Measurements from ENCODE around the gene IQCN. TPM values are rescaled to one million over a fixed set of nuclear protein-coding genes. Genes with fewer than 3 reads are reported as not detected.

The IQCN gene
- total and polyA plus RNA-seq, 2 of the 4 experiments (the other 2 are of a cell fraction): 0.18 to 0.67 TPM

- TF ChIP-seq CTCF (conservative IDR thresholded peaks at IDR 0.05; ENCODE audit: low read depth, low read length): no peak
These were observed 49.5 kb downstream of the IQCN start (continued) for GRCh38 chr19:18224525-18225354.

All from IMR-90 (cell line).